Measurements from ENCODE around the gene NR1H4.

NR1H4 gene

GRCh38 chr12:100473716-100474150, at the start of gene NR1H4:
Gene NR1H4, plus strand, starts transcription at chr12:100473866. Its CDS starts 19,458 bp downstream, at chr12:100493324.
- no peak for TF ChIP-seq CTCF (IDR thresholded peaks at IDR 0.05)

- no peak for TF ChIP-seq CTCF (IDR thresholded peaks at IDR 0.05)
Observed at GRCh38 chr12:100426145-100426544, 47.5 kb upstream of the NR1H4 start.

GRCh38 chr12:100427078-100427477, 46.6 kb upstream of the NR1H4 start:
- no peak for TF ChIP-seq CTCF (IDR thresholded peaks at IDR 0.05)

GRCh38 chr12:100433701-100434100, 40.0 kb upstream of the NR1H4 start:
- no peak for TF ChIP-seq CTCF (IDR thresholded peaks at IDR 0.05)

- TF ChIP-seq CTCF (IDR thresholded peaks at IDR 0.05) = no peak
Observed at GRCh38 chr12:100434177-100434576, 39.5 kb upstream of the NR1H4 start.

- no peak for TF ChIP-seq CTCF (IDR thresholded peaks at IDR 0.05)
Observed at GRCh38 chr12:100435957-100436356, 37.7 kb upstream of the NR1H4 start.

GRCh38 chr12:100437038-100437841, 36.4 kb upstream of the NR1H4 start:
- no peak for TF ChIP-seq CTCF (IDR thresholded peaks at IDR 0.05)
